GM19240 (cell line): ENCODE data around the gene CBLN3.
"Not testable (repeated sequence)": the region's sequence is repeated elsewhere in the genome, so short reads cannot be mapped to it uniquely, and the experiment has no call there.

ENCODE experiments used
- DNase-seq: peaks from one replicate; pipeline ENCODE4 v3.0.0; 2011; ENCODE audit warnings: low spot score; ENCODE audit not compliant: insufficient read length

Gene CBLN3

GRCh38 chr14:24406416-24406815 lies 23.1 kb downstream of the CBLN3 start:
- no peak for DNase-seq

- no peak for DNase-seq
Observed at GRCh38 chr14:24404814-24405213, 24.7 kb downstream of the CBLN3 start.

DNA sequence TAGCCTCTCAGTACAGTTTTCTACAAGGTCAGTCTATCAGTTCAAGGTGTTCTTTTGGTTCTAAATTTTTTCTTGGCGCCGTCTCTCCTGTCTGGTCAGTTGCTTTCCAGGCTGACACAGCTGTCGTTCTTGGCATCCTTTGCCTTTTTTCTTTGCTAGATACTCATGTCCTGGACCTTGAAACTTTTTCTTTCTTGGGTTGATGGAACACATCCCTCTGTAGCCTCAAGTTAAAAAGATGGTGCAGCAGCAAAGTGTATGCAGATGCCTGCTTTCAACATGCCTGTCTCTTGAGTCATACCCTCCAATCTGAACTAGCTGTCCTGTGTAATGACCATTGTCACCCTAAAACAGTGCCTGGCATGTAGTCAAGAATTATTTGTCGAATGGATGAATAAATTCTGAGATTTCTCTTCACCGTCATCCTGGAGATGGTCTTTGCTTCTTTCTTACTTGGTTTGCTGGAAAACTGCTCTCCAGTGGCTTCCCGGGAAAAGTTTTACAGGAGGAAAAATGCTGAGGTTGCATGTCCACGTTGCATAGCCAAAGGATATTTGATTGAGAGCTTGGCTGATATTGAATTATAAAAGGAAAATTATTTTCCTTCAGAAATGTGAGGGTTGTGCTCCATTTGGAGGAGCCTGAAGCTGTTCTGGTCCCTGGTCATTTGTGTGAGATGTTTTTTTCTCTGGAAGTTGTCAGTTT lies 26.0 kb downstream of the CBLN3 start:
- DNase-seq: no peak

GRCh38 chr14:24401810-24402702 lies 27.4 kb downstream of the CBLN3 start:
- no peak for DNase-seq

GRCh38 chr14:24399999-24400718 lies 29.3 kb downstream of the CBLN3 start:
- DNase-seq: no peak

DNA sequence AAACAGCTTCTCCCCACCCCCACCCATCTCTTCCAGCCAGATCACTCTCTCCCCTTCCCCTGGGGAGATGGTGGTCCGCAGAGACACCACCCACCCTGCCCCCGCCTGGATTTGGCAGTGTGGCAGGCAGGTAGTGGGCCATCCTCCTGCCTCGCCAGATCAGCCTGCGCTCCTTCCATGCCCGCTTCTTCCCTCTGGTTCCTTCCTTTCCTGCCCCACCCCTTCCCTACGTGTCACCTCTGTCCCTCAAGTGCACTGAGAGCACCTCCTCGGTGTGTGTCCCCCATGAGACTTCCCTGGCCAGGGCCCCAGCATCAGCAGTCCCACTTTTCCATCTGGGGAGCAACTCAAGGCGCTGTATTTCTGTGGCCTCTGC lies 30.0 kb downstream of the CBLN3 start:
- no peak for DNase-seq

DNA sequence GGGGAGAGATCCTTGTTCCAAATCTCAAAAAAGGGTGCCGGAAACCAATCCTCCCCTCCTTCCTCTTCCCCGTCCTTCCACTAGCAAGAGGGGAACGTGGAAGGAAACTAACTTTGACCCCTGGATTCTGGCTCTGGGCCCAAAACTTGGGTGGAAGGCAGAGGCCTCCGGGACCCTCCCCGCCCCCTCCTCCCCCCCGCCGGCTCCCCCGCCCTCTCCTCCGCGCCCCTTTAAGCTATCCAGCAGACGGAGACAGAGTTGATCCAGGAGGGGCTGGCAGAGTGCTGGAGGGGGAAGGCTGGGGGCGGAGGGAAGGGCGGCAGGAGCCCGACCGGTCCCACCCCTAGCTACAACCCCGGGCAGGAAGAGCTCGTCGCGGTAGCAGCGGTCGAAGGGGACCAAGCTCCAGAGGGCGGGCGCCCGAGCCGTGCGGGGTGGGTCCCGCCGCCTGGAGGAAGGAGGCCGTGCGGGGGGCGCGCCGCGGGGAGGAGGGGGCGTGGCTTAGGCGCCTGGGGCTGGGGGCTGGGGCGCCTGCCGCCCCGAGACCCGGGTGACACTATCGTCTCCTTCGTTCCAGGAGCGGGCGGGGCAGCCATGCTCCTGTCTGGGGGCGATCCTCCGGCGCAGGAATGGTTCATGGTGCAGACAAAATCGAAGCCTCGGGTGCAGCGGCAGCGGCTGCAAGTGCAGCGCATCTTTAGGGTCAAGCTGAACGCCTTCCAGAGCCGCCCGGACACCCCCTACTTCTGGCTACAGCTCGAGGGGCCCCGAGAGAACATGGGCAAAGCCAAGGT lies 30.6 kb downstream of the CBLN3 start, which contains the start of gene NYNRIN:
NYNRIN (plus strand) TSS at position 351 of the 794 bp plus-strand sequence; CDS start at position 595, 244 bp downstream.
- DNase-seq: no peak

- no peak for DNase-seq
Observed at GRCh38 chr14:24398293-24398652, 31.2 kb downstream of the CBLN3 start.

GRCh38 chr14:24397639-24398292 lies 31.7 kb downstream of the CBLN3 start:
- no peak for DNase-seq

GRCh38 chr14:24395609-24396582 lies 33.6 kb downstream of the CBLN3 start:
- DNase-seq: no peak

DNA sequence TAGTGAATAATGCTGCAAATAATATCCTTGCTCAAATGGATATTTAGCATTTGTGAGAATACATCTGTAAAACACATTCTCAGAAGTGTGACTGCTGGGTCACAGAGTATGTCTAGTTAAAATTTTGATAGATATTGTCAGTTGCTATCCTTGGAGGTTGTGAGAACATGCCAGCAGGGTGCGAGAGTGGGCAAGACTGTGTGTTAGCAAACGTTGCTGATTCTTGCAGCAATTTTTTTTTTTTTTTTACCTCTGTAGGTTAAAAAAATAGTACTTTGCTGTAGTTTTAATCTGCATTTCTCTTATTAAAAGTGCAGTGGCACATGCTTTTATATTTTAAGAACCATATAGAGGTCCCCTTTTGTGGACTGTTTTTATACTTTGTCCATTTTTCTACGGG lies 35.2 kb downstream of the CBLN3 start:
- no peak for DNase-seq

- no peak for DNase-seq
Observed at GRCh38 chr14:24392325-24393091, 37.0 kb downstream of the CBLN3 start.

GRCh38 chr14:24390701-24391468 lies 38.6 kb downstream of the CBLN3 start:
- no peak for DNase-seq

- DNase-seq: no peak
Observed at GRCh38 chr14:24389226-24389848, 40.1 kb downstream of the CBLN3 start.

- DNase-seq: no peak
Observed at GRCh38 chr14:24388474-24389179, 40.8 kb downstream of the CBLN3 start.

DNA sequence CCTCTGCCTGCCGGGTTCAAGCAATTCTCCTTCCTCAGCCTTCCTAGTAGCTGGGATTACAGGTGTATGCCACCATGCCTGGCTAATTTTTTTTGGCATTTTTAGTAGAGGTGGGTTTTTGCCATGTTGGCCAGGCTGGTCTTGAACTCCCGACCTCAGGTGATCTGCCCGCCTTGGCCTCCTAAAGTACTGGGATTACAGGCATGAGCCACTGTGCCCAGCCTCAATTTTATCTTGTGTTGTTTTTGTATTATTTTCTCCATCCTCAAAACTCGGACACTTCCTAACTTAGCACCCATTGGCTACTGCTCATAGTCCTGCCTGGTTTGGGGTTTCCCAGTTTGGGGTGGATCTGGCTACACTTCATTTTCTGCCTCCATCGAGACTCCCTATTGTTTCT lies 41.9 kb downstream of the CBLN3 start:
- not testable (repeated sequence) for DNase-seq

- no peak for DNase-seq
Observed at GRCh38 chr14:24387009-24387345, 42.5 kb downstream of the CBLN3 start.
